ENCODE measurements around the gene GFER. TPM values are rescaled to one million over a fixed set of nuclear protein-coding genes. Genes with fewer than 3 reads are reported as not detected.

GFER gene
- total and polyA plus RNA-seq, 9 of the 15 experiments (the other 6 are each of a cell fraction or from before 2014, with no cell fraction given): 4.3 to 53.7 (median 19.8) TPM

GRCh38 chr16:1942047-1942809 is 41.8 kb upstream of the GFER start (continued):
- TF ChIP-seq ATF4 (CRISPR knock-in tag; IDR thresholded peaks at IDR 0.05) (no peak), TFAP4 (CRISPR knock-in tag; IDR thresholded peaks at IDR 0.05; ENCODE audit: borderline replicate concordance) (peak; percentile 68), U2AF2 (optimal IDR thresholded peaks at IDR 0.05; ENCODE audit: low read depth, low read length) (no peak), CHD1 (IDR thresholded peaks at IDR 0.05; ENCODE audit: low read length) (peak; percentile 55), FOXP1 (CRISPR knock-in tag; IDR thresholded peaks at IDR 0.05) (no peak)
